HEK293T (cell line): ENCODE data around the gene JPH2.

Source experiments
- CTCF ChIA-PET: fragments of 350-600 bp; formaldehyde crosslinking; extraction: SDS; loops from one replicate; lab custom pipeline; 2021; ENCODE audit warnings: antibody characterized with exemption, inconsistent platforms; lab: Yijun Ruan, JAX
- POLR2A ChIA-PET: fragments of 350-600 bp; formaldehyde crosslinking; extraction: SDS; loops from one replicate; lab custom pipeline; 2020; ENCODE audit warnings: antibody characterized with exemption, inconsistent platforms; lab: Yijun Ruan, JAX
- DNase-seq: peaks from one replicate; pipeline ENCODE4 v3.0.0; 2012; ENCODE audit warnings: mixed read lengths; ENCODE audit errors: extremely low spot score
- ARNT ChIP-seq: fragments of 450-650 bp; IDR thresholded peaks from 2 replicates; pipeline ENCODE4 v1.6.1; 2017; ENCODE audit warnings: mild to moderate bottlenecking
- BHLHE40 ChIP-seq: fragments of 450-650 bp; IDR thresholded peaks from 2 replicates; pipeline ENCODE4 v1.6.1; 2016; ENCODE audit warnings: mild to moderate bottlenecking, moderate library complexity, borderline replicate concordance
- CTBP1 ChIP-seq: fragments of 450-650 bp; IDR thresholded peaks from 2 replicates; pipeline ENCODE4 v1.6.1; 2016; ENCODE audit warnings: borderline replicate concordance
- ELF4 ChIP-seq: fragments of 450-650 bp; IDR thresholded peaks from 2 replicates; pipeline ENCODE4 v1.6.1; 2017; ENCODE audit warnings: antibody characterized with exemption
- FOXA1 ChIP-seq: fragments of 450-650 bp; IDR thresholded peaks from 2 replicates; pipeline ENCODE4 v1.6.1; 2016; ENCODE audit warnings: mild to moderate bottlenecking
- FOXK2 ChIP-seq: fragments of 450-650 bp; IDR thresholded peaks from 2 replicates; pipeline ENCODE4 v1.6.1; 2016; ENCODE audit warnings: mild to moderate bottlenecking
- FOXM1 ChIP-seq: fragments of 450-650 bp; IDR thresholded peaks from 2 replicates; pipeline ENCODE4 v1.6.1; 2017; ENCODE audit warnings: mild to moderate bottlenecking, borderline replicate concordance
- HDGF ChIP-seq: fragments of 450-650 bp; IDR thresholded peaks from 2 replicates; pipeline ENCODE4 v1.6.1; 2017; ENCODE audit warnings: antibody characterized with exemption, borderline replicate concordance
- L3MBTL2 ChIP-seq: fragments of 450-650 bp; conservative IDR thresholded peaks from 2 replicates; pipeline ENCODE4 v1.6.1; 2016; ENCODE audit warnings: mild to moderate bottlenecking
- LEF1 ChIP-seq: fragments of 450-650 bp; IDR thresholded peaks from 2 replicates; pipeline ENCODE4 v1.6.1; 2017; ENCODE audit warnings: mild to moderate bottlenecking, borderline replicate concordance
- NFRKB ChIP-seq: fragments of 450-650 bp; IDR thresholded peaks from 2 replicates; pipeline ENCODE4 v1.6.1; 2016; ENCODE audit warnings: mild to moderate bottlenecking, moderate library complexity
- SP1 ChIP-seq: fragments of 450-650 bp; IDR thresholded peaks from 2 replicates; pipeline ENCODE4 v1.6.1; 2017
- SUZ12 ChIP-seq: fragments of 450-650 bp; IDR thresholded peaks from 2 replicates; pipeline ENCODE4 v1.6.1; 2016; ENCODE audit warnings: mild to moderate bottlenecking
- TARDBP ChIP-seq: fragments of 450-650 bp; IDR thresholded peaks from 2 replicates; pipeline ENCODE4 v1.6.1; 2016
- ZNF384 ChIP-seq: fragments of 450-650 bp; IDR thresholded peaks from 2 replicates; pipeline ENCODE4 v1.6.1; 2016
- TF ChIP-seq, protein P1 (sequence below): fragments of 450-650 bp; IDR thresholded peaks from 2 replicates; pipeline ENCODE4 v1.6.1; 2016

Gene JPH2

DNA sequence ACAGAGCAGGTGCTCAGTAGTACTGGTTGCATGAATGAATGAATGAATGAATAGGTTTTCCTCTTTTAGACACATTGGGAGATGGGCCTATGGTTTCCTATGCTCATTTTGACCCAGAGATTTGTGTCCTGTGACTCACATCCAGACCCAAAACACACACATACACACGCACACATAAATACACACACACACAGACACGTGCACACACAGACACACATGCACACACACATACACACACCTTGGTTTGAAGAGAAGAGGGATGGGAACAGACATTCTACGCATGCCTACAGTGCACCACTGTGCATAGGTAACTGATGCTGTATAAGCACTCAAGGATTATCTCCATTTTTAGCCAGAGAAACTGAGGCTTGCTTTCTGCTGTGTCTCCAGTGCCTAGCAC, 4.1 kb downstream of the JPH2 start:
- TF ChIP-seq CTBP1 (no peak), FOXM1 (no peak), SUZ12 (no peak), LEF1 (no peak), BHLHE40 (no peak)
- TF ChIP-seq, protein P1, sequence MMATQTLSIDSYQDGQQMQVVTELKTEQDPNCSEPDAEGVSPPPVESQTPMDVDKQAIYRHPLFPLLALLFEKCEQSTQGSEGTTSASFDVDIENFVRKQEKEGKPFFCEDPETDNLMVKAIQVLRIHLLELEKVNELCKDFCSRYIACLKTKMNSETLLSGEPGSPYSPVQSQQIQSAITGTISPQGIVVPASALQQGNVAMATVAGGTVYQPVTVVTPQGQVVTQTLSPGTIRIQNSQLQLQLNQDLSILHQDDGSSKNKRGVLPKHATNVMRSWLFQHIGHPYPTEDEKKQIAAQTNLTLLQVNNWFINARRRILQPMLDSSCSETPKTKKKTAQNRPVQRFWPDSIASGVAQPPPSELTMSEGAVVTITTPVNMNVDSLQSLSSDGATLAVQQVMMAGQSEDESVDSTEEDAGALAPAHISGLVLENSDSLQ = no peak
- ChIA-PET CTCF (no interaction called here), POLR2A (no interaction called here)
- DNase-seq = no peak

DNA sequence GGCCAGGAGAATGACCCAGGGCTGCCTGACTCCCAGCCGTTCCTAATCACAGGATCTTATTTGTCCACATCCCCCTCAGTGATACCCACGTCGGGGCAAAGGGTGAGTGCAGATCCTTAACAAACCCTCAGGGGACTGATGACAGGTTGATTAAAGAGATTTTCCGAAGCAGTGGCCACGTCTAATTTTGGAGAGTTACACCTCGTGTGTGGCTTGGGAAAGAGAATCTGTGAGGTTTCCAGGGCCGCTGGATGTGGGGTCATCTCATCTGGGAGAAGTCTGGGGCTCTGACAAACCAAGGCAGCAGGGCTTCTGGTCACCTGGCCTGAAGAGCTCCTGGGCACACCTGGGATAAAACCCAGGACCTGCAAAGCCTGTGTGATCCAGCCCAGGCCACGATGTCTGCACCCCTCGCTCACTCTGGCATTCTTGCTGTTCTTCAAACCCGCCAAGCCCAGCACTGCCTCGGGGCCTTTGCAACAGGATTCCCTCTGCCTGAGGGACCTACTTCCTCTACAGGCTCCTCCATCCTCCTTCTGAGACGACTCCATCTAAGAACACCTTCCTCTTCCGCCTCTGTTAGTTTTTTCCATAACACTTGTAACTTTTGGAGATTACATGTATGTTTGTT, 4.7 kb downstream of the JPH2 start:
- no peak for DNase-seq
- CTCF ChIA-PET = interaction anchor here (1.1 kb wide), 1 partner anchor 8 kb away, joined by 3 read pairs; no protein-coding TSS in a partner anchor
- POLR2A ChIA-PET = no interaction called here

DNA sequence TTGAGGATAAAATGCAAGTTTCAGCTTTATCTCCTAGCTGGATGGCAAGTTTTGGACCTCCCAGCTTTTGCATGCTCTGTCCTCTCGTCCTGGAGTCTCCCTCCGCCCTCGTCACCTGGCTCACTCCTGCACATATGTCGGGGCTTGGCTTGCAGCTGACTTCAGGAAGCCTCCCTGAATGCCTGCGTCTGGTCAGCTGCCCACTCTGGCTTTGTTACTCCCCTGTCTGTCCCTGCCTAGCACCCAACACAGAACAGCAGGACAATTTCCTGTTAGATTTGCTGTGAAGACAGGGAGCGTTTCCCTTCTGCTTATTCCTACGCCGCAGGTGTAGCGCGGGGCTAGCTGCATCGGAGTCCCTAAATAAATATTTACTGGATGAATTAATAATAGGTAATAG, 5.4 kb downstream of the JPH2 start:
- no peak for DNase-seq
- CTCF ChIA-PET = interaction anchor here (1.1 kb wide), 1 partner anchor 8 kb away, joined by 3 read pairs; no protein-coding TSS in a partner anchor
- POLR2A ChIA-PET = no interaction called here
- TF ChIP-seq LEF1 (no peak), NFRKB (no peak), TARDBP (no peak), CTBP1 (no peak), BHLHE40 (no peak), FOXK2 (no peak), ARNT (no peak), L3MBTL2 (no peak), FOXA1 (no peak), FOXM1 (no peak)
- TF ChIP-seq, protein P1 = no peak

More for the DNA sequence above, 4.7 kb downstream of the JPH2 start:
- TF ChIP-seq SP1 = no peak
- no peak for TF ChIP-seq HDGF
- TF ChIP-seq FOXA1 = no peak
- no peak for TF ChIP-seq TARDBP
- no peak for TF ChIP-seq CTBP1
- no peak for TF ChIP-seq LEF1
- no peak for TF ChIP-seq NFRKB
- TF ChIP-seq SUZ12 = no peak
- TF ChIP-seq FOXM1 = no peak
- no peak for TF ChIP-seq ZNF384
- TF ChIP-seq, protein P1 = no peak
- no peak for TF ChIP-seq BHLHE40
- no peak for TF ChIP-seq FOXK2

DNA sequence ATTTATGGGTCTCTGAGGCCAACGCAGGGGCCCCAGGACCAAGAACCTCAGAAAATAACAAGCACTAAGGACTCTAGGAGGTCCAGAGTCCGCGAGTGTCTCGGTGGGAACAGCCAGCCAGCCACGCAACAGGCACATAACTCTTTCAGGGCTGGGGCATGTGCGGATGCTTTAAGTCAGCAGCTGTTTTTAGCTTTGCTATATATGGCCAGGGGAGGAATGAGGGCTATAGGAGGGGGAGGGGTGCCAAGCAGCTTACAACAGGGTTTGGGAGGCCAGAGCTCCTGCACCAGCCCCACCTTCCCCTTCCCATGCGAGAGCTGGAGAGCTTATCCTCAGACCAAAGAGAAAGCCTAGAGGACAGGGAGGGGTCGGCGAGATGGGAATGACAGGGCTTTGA, 6.2 kb downstream of the JPH2 start:
- no peak for DNase-seq
- CTCF ChIA-PET = interaction anchor here (1.1 kb wide), 1 partner anchor 9 kb away, joined by 3 read pairs; no protein-coding TSS in a partner anchor
- POLR2A ChIA-PET = no interaction called here
- TF ChIP-seq HDGF (no peak), ELF4 (no peak), SUZ12 (no peak)

DNA sequence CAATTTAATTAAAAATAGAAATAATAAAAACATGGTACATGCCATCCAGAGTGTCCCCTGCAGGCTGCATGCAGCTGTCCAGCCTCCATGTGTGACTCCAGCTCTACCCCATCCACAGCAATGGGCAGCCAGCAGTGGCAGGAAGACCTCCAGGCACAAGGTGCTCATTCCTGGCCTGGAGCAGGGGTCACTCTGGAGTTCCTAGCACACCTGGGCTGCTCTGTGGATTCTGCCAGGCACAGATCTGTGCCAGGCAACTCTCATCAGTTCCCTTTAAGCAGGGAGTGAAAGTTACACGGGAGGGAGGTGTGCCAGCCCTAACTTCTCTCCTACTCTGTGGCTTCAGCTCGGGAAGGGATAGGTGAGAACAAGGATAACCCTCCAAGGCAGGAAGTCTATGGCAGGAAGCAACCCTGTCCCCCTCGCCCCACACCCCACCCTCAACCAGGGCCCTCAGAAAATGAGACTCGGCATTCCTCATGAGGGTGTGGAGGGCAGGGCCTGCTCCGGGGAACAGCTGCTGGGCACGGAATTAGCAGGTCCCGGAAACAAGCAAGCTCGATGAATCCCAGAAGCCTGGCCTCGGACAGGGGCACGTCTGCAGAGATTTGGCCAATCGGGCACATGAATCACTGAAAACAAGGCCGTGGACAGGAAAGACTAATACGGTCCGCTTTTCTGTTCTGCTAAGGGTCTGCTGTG, 10.0 kb downstream of the JPH2 start:
- POLR2A ChIA-PET = no interaction called here
- no peak for TF ChIP-seq ELF4
- no peak for TF ChIP-seq BHLHE40
- TF ChIP-seq CTBP1 = no peak
- TF ChIP-seq TARDBP = no peak
- TF ChIP-seq FOXM1 = no peak
- no peak for TF ChIP-seq HDGF
- TF ChIP-seq, protein P1 = no peak
- no peak for TF ChIP-seq L3MBTL2
- no peak for TF ChIP-seq ARNT
- no peak for TF ChIP-seq FOXK2
- TF ChIP-seq LEF1 = no peak
- DNase-seq = no peak
- CTCF ChIA-PET = no interaction called here
